Activated naive CD4-positive, alpha-beta T cell treated with anti-CD3 and anti-CD28 coated beads, Interleukin-2, amount 50 U/mL, for 16 hours (primary cell): ENCODE data around the gene KLHL9.
A peak's percentile ranks its signal among the peaks of the same experiment; 100 is the strongest.
"Not testable (repeated sequence)": the region's sequence is repeated elsewhere in the genome, so short reads cannot be mapped to it uniquely, and the experiment has no call there.

Source experiments
- DNase-seq: peaks from one replicate; pipeline ENCODE4 v3.0.0-alpha.2; 2020

KLHL9 gene

GRCh38 chr9:21334701-21335632 is at the start of gene KLHL9:
KLHL9 (minus strand) TSS chr9:21335404; CDS start chr9:21334859, 545 bp downstream.
- DNase-seq = peak; percentile 85

- DNase-seq = no peak
These were observed 48.4 kb upstream of the KLHL9 start for GRCh38 chr9:21383627-21384026.

DNA sequence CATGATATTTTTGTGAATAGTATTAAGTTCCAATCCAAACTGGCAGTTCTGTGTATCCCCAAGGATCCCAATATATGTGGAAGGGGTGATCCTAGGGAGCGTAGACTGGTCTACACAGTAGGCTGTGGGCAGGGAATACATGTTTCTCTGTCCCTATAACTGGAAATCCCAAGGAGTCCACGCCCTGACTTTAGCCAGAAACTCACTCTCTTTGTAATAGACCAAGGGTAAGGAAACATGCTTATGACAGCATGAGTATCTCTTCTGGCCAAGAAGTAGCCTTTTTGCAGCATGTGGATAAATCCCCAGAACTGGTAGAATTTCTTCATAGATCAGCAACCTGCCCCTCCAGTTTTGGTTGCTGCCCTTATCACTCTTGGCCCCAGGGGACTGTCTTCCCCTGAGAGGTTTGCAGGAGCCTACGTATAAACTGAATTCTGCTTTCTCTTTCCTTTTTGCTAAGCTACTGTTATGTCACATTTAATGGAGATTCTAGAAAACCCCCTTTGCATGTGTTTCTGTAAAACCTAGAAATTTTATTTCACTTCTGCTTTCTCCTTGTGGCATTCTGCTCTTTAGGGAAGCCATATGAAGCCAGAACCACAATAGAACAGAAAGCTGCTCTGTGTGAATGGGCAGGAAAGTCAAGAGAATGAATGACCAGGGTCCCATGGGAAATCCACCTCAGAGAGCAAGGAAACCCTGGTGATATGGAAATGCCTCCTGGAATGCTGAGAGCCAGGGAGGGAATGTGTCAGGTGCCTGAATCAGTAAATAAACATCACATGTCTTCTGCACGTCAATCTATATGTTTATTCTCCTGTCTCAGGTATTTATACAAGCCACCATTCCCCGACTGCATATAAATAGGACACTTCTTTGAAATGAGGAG is 46.5 kb upstream of the KLHL9 start:
- DNase-seq = no peak

DNA sequence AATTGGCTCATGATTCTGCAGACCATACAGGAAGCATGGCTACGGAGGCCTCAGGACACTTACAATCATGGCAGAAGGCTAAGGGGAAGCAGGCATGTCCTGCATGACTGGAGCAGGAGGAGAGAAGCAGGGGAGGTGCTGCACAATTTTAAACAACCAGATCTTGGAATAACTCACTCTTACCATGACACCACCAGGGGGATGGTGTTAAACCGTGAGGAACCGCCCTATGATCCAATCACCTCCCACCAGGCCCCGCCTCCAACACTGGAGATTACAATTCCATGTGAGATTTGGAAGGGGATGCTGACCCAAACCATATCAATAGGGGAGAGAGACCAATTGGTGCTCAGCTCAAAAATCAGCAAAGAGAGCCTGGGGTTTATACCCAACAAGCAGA is 36.3 kb upstream of the KLHL9 start:
- DNase-seq = not testable (repeated sequence)

DNA sequence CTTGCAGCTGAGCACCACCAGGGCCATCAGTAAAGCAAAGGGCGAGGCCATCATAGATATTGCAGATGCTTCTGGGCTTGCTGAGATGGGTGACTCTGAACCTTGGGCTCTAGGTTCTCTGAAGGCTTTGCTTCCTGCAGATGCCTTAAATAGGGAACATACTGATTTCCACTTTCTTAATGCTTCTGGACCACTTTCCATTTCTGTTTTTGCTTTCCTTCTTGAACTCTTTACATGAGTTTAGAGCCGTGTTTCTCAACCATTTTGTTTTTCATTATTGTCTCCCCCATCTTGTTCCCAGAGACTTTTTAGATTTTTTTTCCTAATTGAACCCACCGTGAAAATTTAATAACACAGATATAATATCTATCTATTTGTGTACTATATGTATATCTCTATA is 32.8 kb upstream of the KLHL9 start, which contains the start of gene IFNA13:
Gene IFNA13 (minus strand): TSS at position 101 of the 400 bp plus-strand sequence. CDS start 47 bp downstream, at position 54.
- no peak for DNase-seq

GRCh38 chr9:21367169-21367568 is 32.0 kb upstream of the KLHL9 start:
- not testable (repeated sequence) for DNase-seq

GRCh38 chr9:21362287-21362686 is 27.1 kb upstream of the KLHL9 start:
- no peak for DNase-seq

GRCh38 chr9:21357479-21358460 is 22.6 kb upstream of the KLHL9 start:
- no peak for DNase-seq

DNA sequence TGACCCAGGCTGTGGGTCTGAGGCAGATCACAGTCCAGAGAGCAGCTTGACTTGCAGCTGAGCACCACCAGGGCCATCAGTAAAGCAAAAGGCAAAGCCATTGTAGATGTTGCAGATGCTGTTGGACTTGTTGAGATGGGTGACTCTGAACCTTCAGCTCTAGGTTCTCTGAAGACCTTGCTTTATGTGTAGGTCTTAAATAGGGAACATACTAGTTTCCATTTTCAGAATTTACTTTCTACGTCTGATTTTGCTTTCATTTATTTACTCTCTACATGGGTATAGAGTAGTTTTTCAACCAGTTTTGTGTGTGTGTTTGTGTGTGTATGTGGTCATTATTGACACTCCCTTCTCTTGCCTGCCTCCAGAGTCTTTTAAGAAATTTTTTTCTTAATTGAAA is 15.6 kb upstream of the KLHL9 start, which contains the start of gene IFNA6:
Gene IFNA6 (minus strand): TSS at position 101 of the 400 bp plus-strand sequence. CDS start 0 bp downstream, at position 101.
- no peak for DNase-seq

- DNase-seq = no peak
These were observed 13.3 kb upstream of the KLHL9 start for GRCh38 chr9:21348430-21348970.

DNA sequence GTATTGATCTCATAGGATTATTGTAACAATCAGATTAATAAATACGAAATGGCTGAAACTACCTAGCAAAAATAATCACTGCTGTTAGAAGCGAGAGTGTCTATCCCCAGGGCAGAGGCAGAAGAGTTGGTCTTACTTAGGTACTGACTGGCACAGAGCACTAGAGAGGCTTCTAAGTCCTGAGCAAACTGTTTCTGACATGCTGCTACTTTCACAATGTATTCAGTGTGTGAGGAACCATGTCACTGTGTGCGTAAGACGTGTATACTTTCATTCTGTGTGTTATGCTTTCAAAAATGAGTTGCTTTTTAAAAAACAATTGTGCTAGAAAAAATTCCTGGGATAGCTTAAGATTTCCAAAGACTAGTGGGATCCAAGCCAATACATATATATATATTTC is 5.5 kb upstream of the KLHL9 start:
- DNase-seq = no peak

DNA sequence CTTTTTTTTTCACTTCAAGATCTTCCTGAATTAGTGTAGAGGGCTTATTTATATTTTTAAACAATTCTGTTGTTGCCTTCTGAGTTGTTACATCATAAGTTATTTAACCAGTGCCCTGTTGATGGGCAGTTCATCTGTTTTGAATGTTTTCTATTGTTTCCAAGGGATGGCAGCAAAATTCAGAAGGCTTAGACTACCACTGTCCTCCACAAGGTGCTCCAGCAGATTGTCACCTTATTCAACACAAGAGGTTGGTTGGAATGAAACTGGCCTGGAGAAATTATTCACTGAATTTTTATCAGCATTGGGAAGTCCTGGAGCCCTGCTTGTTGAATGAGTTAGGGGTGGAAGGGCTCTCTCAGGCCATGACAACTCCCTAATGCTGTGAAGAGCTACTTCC is 1.3 kb upstream of the KLHL9 start:
- DNase-seq = no peak

DNA sequence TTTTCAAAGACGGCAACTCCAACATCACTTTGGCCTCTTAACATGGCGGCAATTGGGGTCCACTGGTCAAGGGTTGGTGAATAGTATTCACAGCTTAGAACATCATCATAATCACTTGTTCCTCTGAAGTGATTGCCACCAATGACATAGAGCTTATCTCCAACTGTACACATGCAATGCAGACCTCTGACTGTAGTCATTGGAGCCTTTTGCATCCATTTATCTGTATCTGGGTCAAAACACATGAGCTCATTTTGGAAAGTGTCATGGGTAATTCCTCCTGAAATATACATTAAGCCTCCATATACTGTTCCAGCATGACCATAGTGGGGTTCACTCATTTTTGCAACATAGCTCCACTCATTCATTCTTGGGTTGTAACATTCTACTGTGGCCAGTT is 2.0 kb downstream of the KLHL9 start:
- no peak for DNase-seq

GRCh38 chr9:21331676-21332402 is 3.4 kb downstream of the KLHL9 start:
- DNase-seq = no peak

- DNase-seq = no peak
These were observed 8.6 kb downstream of the KLHL9 start for GRCh38 chr9:21326526-21327139.

DNA sequence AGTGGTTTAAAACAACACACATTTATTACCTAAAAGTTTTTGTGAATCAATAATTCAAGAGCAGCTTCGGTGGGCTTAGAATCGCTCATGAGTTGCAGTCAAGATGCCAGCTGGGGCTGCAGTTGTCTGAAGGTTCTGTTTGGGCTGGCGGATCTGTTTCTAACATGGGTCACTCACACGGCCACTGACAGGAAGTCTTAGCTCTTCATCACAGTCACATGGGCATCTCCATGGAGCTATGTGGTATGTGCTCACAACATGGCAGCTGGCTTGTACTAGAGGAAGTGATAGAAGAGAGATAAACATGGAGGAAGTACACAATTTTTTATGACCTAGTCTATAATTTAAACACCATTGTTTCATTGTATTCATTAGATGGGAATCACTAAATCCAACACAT is 11.2 kb downstream of the KLHL9 start:
- DNase-seq = no peak

- no peak for DNase-seq
These were observed 12.2 kb downstream of the KLHL9 start for GRCh38 chr9:21322911-21323461.

- DNase-seq = no peak
These were observed 14.7 kb downstream of the KLHL9 start for GRCh38 chr9:21320465-21320864.

DNA sequence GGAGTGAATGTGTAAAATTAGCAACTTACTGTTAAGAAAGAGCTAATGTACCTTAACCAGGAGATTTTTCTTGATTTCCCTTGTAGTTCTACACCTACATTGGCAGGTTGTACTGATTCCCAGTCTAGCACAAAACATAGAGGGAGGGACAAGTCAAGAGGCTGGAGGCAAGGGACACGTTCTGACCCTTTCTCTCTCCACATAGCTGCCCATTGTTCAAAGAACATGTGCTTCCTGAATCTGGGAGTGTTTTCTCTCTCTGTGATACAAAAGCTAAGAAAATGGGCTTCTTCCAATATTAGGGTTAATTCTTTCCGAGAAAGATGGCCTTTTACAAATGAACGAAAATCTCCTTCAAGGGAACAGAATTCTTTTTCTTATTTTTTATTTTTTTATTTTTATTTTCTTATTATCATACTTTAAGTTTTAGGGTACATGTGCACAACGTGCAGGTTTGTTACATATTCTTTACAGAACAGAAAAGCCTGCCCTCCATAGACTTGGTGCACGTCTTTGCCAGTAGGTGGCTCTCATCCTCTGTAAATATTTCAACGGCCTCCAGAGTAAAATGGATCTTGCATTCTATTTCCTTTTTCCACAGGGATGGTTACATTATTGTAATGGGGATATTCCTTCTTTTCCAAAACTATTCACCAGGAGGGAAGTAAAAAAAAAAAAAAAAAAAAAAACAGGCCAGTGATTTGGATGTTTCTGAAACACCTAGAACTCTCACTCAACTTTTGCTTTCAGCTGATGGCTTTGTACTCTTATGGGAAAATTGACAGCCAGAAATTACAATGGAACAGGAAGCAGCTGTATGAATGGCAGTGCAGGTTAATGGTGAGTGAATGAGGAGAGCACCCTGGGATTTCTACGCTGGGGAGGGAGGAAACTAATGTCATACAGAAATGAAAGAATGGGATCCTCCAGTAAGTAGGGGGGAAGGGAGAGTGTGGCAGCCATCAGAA is 17.0 kb downstream of the KLHL9 start:
- peak; percentile 26 for DNase-seq
